HG03066 (cell line): Measurements from ENCODE around the gene NEDD9.

Experiments used
- ATAC-seq: cut with Tn5 transposase; IDR thresholded peaks from one replicate; pipeline ENCODE4 v1.9.1; 2021; ENCODE audit warnings: low read depth; ENCODE audit not compliant: unreplicated experiment

The NEDD9 gene

GRCh38 chr6:11221623-11222384 lies 10.7 kb downstream of the NEDD9 start:
- ATAC-seq: no peak

- ATAC-seq: no peak
Observed at GRCh38 chr6:11219400-11219834, 13.1 kb downstream of the NEDD9 start.

- ATAC-seq: no peak
Observed at GRCh38 chr6:11218538-11219399, 13.7 kb downstream of the NEDD9 start.

GRCh38 chr6:11218102-11218442 lies 14.4 kb downstream of the NEDD9 start:
- ATAC-seq: no peak

GRCh38 chr6:11217360-11218101 lies 14.9 kb downstream of the NEDD9 start:
- ATAC-seq: no peak

GRCh38 chr6:11215773-11216172 lies 16.7 kb downstream of the NEDD9 start:
- ATAC-seq: no peak

GRCh38 chr6:11214901-11215300 lies 17.6 kb downstream of the NEDD9 start:
- no peak for ATAC-seq

- no peak for ATAC-seq
Observed at GRCh38 chr6:11214084-11214833, 18.2 kb downstream of the NEDD9 start.

GRCh38 chr6:11213422-11214021 lies 18.9 kb downstream of the NEDD9 start:
- ATAC-seq: no peak

GRCh38 chr6:11212664-11213063 lies 19.8 kb downstream of the NEDD9 start:
- no peak for ATAC-seq

- no peak for ATAC-seq
Observed at GRCh38 chr6:11211254-11211653, 21.2 kb downstream of the NEDD9 start.

GRCh38 chr6:11210386-11211138 lies 21.9 kb downstream of the NEDD9 start:
- no peak for ATAC-seq

- ATAC-seq: no peak
Observed at GRCh38 chr6:11209906-11210305, 22.6 kb downstream of the NEDD9 start.

- no peak for ATAC-seq
Observed at GRCh38 chr6:11209369-11209768, 23.1 kb downstream of the NEDD9 start.

- ATAC-seq: no peak
Observed at GRCh38 chr6:11208854-11209253, 23.6 kb downstream of the NEDD9 start.

- ATAC-seq: no peak
Observed at GRCh38 chr6:11208267-11208666, 24.2 kb downstream of the NEDD9 start.

GRCh38 chr6:11207199-11207968 lies 25.1 kb downstream of the NEDD9 start:
- ATAC-seq: no peak

- ATAC-seq: no peak
Observed at GRCh38 chr6:11206576-11206975, 25.9 kb downstream of the NEDD9 start.
